ENCODE measurements around the gene CDK5.

DNA sequence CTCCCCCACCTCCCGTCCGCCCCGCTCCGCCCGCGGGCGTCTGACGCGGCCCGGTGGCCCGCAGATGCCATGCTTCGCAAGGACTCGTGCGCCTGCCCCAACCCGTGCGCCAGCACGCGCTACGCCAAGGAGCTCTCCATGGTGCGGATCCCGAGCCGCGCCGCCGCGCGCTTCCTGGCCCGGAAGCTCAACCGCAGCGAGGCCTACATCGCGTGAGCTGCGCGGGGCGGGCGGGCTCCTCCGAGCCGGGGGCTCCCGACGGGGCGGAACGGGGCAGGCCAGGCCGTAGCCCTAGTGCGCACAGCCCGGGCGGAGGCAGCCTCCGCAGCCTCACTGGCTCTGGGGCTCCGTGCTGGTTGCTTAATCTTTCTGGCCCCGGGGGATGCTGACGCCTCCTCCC, 6.6 kb downstream of the CDK5 start:
- TF ChIP-seq CTCF (IDR thresholded peaks at IDR 0.05; ENCODE audit: insufficient read depth, low read depth, low read length) (no peak), EZH2 (IDR thresholded peaks at IDR 0.05; ENCODE audit: insufficient read depth, low read length) (no peak)
